ENCODE data around the gene KCNG1.

KCNG1 gene

DNA sequence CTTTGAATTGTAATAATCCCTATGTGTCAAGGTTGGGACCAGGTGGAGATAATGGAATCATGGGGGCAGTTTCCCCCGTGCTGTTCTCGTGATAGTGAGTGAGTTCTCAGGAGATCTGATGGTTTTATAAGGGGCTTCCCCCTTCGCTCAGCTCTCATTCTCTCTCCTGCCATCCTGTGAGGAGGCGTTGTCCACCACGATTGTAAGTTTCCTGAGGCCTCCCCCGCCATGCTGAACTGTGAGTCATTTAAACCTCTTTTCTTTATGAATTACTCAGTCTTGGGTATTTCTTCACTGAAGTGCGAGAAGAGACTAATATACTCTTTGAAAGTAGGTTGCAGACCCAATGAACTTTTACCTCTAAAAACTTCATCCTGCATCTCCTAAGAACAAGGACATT is 39.2 kb upstream of the KCNG1 start:
- Histone ChIP-seq H3K36me3 (ENCODE audit: control insufficient read depth, insufficient read depth, low read length) (no peaks in the 10 kb centered on the region), H3K4me3 (replicated peaks; ENCODE audit: low read depth, low read length) (no peak overlapping the region), H3K27me3 (replicated peaks; ENCODE audit: control insufficient read depth, insufficient read depth, low read length) (no peaks in the 10 kb centered on the region; the same call in none of the 2 replicates)
- DNase-seq (ENCODE audit: extremely low read depth, insufficient read length) = no peak
- TF ChIP-seq, protein P1, sequence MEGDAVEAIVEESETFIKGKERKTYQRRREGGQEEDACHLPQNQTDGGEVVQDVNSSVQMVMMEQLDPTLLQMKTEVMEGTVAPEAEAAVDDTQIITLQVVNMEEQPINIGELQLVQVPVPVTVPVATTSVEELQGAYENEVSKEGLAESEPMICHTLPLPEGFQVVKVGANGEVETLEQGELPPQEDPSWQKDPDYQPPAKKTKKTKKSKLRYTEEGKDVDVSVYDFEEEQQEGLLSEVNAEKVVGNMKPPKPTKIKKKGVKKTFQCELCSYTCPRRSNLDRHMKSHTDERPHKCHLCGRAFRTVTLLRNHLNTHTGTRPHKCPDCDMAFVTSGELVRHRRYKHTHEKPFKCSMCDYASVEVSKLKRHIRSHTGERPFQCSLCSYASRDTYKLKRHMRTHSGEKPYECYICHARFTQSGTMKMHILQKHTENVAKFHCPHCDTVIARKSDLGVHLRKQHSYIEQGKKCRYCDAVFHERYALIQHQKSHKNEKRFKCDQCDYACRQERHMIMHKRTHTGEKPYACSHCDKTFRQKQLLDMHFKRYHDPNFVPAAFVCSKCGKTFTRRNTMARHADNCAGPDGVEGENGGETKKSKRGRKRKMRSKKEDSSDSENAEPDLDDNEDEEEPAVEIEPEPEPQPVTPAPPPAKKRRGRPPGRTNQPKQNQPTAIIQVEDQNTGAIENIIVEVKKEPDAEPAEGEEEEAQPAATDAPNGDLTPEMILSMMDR (IDR thresholded peaks at IDR 0.05; ENCODE audit: insufficient read depth, low read length, poor library complexity, severe bottlenecking) = no peak

DNA sequence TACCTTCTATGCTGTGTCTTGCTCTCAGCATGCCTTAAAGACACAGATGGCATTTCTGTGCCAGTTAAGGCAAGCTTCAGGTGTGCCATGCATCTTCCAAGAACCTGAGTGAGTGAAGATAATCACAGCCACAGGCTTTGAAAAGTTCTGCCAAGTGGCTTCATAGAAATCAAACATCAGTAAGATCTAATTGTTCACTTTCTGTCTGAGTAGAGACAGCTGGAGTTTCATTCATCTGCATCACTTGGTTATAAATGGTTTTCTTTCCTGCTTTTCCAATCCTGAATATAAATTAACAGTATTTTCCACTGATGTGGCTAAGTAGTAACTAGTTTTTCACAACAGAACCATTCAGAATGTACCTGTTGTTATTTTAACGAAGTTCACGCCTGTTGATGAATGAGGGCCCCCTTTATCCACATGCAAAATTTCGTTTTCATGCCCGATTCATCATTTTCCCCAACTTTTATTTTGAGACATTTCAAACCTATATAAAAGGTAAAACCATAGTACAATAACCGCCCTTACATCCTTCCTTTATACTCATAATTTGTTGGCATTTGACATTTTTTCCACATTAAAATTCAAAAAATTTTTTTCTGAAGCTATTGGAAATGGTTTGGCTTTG is 38.6 kb upstream of the KCNG1 start:
- DNase-seq (ENCODE audit: extremely low read depth, insufficient read length) = no peak
- Histone ChIP-seq H3K27me3 (replicated peaks; ENCODE audit: control insufficient read depth, insufficient read depth, low read length) (no peaks in the 10 kb centered on the region; the same call in none of the 2 replicates), H3K4me3 (replicated peaks; ENCODE audit: low read depth, low read length) (no peak overlapping the region), H3K36me3 (ENCODE audit: control insufficient read depth, insufficient read depth, low read length) (no peaks in the 10 kb centered on the region)
- TF ChIP-seq, protein P1 (IDR thresholded peaks at IDR 0.05; ENCODE audit: insufficient read depth, low read length, poor library complexity, severe bottlenecking) = no peak

DNA sequence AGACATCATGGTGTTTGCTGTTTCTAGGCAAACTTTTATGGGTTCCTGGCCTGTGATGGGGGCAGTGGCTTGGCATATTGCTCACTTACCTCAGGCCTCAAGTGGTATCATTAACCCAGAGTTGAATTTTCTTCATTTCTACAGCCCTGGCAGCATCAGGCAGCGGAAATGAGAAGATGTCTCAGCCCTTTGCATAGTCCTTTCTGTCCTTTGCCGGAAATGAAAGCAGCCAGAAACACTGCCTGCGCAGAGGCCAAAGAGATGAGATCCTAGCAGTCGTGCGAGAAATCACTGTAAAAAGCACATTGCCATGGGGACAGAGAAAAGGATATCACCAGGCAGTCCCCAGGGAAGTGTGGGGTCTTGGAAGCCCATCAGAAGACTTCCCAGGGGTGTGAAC is 37.4 kb upstream of the KCNG1 start:
- no peak for DNase-seq (ENCODE audit: extremely low read depth, insufficient read length)
- Histone ChIP-seq H3K36me3 (ENCODE audit: control insufficient read depth, insufficient read depth, low read length) (no peaks in the 10 kb centered on the region), H3K27me3 (replicated peaks; ENCODE audit: control insufficient read depth, insufficient read depth, low read length) (no peaks in the 10 kb centered on the region; the same call in none of the 2 replicates), H3K4me3 (replicated peaks; ENCODE audit: low read depth, low read length) (no peak overlapping the region)
- TF ChIP-seq, protein P1 (IDR thresholded peaks at IDR 0.05; ENCODE audit: insufficient read depth, low read length, poor library complexity, severe bottlenecking) = no peak

DNA sequence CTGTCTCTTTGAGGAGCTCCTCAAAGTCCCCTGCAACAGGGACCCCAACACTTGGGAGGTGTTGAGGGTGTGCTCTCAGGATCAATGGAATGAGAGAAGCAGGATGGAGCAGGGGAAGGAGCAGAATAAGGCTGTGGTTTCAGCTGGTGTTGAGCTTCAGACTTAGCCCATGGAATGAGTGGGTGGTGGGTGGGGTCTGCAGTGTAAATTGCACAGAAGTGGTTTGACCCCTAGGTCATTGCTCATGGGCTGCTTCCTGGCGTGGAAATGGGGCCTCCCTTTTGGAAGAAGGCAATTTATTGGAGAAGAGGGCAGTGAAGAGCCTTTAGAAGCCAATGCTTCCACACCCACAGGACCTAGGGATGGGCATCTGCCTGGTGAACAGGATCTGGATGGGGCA is 37.0 kb upstream of the KCNG1 start:
- Histone ChIP-seq H3K4me3 (replicated peaks; ENCODE audit: low read depth, low read length) (no peak overlapping the region), H3K36me3 (ENCODE audit: control insufficient read depth, insufficient read depth, low read length) (no peaks in the 10 kb centered on the region)

DNA sequence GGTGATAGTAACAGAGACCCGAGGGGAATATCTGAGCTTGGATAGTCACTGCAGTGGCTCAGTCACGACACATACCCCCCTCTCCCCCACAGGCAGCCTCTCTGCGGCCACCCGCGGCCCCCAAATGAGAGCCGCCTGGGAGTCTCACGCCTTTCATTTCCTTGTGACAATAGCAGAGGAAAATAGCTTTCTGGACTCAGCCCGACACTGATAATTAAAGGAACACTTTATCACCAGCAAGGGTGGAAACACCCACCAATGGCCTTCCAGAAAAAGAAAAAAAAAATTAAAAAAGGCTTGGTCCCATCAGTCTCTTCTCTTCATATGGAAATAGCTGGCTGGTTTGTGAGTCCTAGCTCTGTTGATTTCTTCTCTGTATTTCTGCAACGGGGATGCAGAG is 35.1 kb upstream of the KCNG1 start:
- TF ChIP-seq, protein P1 (IDR thresholded peaks at IDR 0.05; ENCODE audit: insufficient read depth, low read length, poor library complexity, severe bottlenecking) = no peak
- no peak for DNase-seq (ENCODE audit: extremely low read depth, insufficient read length)
- no peaks in the 10 kb centered on the region for H3K36me3 ChIP-seq (ENCODE audit: control insufficient read depth, insufficient read depth, low read length)
- H3K4me3 ChIP-seq (replicated peaks; ENCODE audit: low read depth, low read length) = no peak overlapping the region
- no peaks in the 10 kb centered on the region; the same call in none of the 2 replicates for H3K27me3 ChIP-seq (replicated peaks; ENCODE audit: control insufficient read depth, insufficient read depth, low read length)

More for the DNA sequence above, 37.0 kb upstream of the KCNG1 start:
- DNase-seq (ENCODE audit: extremely low read depth, insufficient read length) = no peak
- TF ChIP-seq, protein P1 (IDR thresholded peaks at IDR 0.05; ENCODE audit: insufficient read depth, low read length, poor library complexity, severe bottlenecking) = no peak
- H3K27me3 ChIP-seq (replicated peaks; ENCODE audit: control insufficient read depth, insufficient read depth, low read length) = no peaks in the 10 kb centered on the region; the same call in none of the 2 replicates

Data from GM06990 (cell line).